OCI-LY3 (cell line): ENCODE results near the gene UMAD1.

ENCODE experiments used
- EZH2phosphoT487 ChIP-seq: fragments of 200-600 bp; shearing (Covaris generic); IDR thresholded peaks from 2 replicates; pipeline ENCODE4 v1.6.1; 2018; ENCODE audit warnings: antibody characterized with exemption, mixed run types, low read depth
- TF ChIP-seq, protein P1 (sequence below): fragments of 200-600, 300-600 bp; sonication (generic); IDR thresholded peaks from 2 replicates; pipeline ENCODE4 v1.5.1; 2014; ENCODE audit warnings: antibody characterized with exemption, low read length, low read depth

GRCh38 chr7:7671361-7671760 is 30.8 kb downstream of the UMAD1 start:
- TF ChIP-seq, protein P1, sequence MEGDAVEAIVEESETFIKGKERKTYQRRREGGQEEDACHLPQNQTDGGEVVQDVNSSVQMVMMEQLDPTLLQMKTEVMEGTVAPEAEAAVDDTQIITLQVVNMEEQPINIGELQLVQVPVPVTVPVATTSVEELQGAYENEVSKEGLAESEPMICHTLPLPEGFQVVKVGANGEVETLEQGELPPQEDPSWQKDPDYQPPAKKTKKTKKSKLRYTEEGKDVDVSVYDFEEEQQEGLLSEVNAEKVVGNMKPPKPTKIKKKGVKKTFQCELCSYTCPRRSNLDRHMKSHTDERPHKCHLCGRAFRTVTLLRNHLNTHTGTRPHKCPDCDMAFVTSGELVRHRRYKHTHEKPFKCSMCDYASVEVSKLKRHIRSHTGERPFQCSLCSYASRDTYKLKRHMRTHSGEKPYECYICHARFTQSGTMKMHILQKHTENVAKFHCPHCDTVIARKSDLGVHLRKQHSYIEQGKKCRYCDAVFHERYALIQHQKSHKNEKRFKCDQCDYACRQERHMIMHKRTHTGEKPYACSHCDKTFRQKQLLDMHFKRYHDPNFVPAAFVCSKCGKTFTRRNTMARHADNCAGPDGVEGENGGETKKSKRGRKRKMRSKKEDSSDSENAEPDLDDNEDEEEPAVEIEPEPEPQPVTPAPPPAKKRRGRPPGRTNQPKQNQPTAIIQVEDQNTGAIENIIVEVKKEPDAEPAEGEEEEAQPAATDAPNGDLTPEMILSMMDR, result no peak
- no peak for TF ChIP-seq EZH2phosphoT487
